ENCODE measurements around the gene SSR4. TPM values are rescaled to one million over a fixed set of nuclear protein-coding genes. Genes with fewer than 3 reads are reported as not detected.

The SSR4 gene
- total and polyA plus RNA-seq, 2 donors: 257 to 328 TPM

DNA sequence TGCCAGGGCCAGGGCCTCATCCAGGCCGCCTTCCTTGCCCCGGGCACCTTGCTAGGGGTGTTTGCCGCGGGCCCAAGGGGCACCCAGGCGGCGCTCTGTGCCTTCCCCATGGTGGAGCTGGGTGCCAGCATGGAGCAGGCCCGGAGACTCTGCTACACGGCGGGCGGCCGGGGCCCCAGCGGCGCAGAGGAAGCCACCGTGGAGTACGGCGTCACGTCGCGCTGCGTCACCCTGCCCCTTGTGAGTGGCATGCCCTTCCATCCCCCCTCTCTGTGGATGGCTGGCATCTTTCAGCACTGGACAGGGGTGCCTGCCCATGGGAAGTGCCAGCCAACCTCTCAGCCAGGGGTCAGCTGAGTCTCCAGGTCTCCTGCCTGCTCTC, 26.8 kb upstream of the SSR4 start:
- DNase-seq (ENCODE audit: low read depth in 6 of 9, low spot score in 9 of 9): no peak
- H3K36me3 ChIP-seq (ENCODE audit: control insufficient read depth in 2 of 2, insufficient read depth in 2 of 2, low read length in 1 of 2): no peaks in the 10 kb centered on the region
- 96% methylated on average over 20 of the region's 20 CpGs for WGBS
- H3K4me3 ChIP-seq (ENCODE audit: low read length in 2 of 2): no peak overlapping the region
- no peak overlapping the region for H3K27ac ChIP-seq (ENCODE audit: low read depth in 1 of 2, low read length in 1 of 2)
- H3K9me3 ChIP-seq (ENCODE audit: control insufficient read depth in 2 of 2, insufficient read depth in 1 of 2, low read length in 1 of 2): no peaks in the 10 kb centered on the region
- H3K4me1 ChIP-seq (ENCODE audit: control insufficient read depth in 2 of 2, insufficient read depth in 2 of 2, low read length in 2 of 2): peaks cover 0 to 8% of the 10 kb centered on the region in 2 donors
- H3K27me3 ChIP-seq (ENCODE audit: control insufficient read depth in 2 of 2, insufficient read depth in 1 of 2, low read length in 1 of 2): peaks cover 0 to 10% of the 10 kb centered on the region in 2 donors

DNA sequence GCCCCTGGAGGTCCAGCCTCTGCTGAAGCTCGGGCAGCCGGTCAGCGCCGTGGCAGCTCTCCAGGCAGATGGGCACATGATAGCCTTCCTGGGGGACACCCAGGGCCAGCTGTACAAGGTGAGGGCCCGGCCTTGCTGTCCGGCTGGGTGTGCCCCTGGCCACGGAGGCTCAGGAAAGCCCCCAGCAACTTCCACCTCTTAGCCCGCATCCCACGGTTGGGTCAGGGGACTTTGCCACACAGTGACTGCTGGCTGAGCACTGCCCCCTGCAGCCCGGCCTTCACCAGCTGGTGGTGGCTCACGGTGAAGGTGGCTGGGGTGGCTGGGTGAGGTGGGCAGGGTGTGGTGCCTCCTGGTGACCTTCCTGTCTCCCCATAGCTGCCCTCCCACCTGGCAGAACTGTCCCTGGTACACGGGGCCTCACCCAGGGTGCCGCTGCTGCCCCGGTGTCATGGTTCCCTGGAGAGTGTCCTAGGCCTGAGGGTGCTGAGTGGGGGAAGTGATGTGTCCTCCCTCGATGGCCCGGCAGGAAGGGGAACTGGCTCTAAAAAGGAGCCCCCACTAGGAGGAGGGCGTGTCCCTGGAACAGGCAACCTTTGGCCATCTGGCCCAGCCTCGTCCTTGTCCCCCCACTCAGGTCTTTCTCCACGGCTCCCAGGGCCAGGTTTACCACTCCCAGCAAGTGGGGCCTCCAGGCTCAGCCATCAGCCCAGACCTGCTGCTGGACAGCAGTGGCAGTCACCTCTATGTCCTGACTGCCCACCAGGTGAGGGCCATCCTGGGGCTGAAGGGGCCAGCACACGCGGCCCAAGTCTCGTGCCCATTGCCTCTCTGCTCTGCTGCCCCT, 25.9 kb upstream of the SSR4 start:
- Histone ChIP-seq H3K27me3 (ENCODE audit: control insufficient read depth in 2 of 2, insufficient read depth in 1 of 2, low read length in 1 of 2) (peaks cover 0 to 10% of the 10 kb centered on the region in 2 donors), H3K36me3 (ENCODE audit: control insufficient read depth in 2 of 2, insufficient read depth in 2 of 2, low read length in 1 of 2) (no peaks in the 10 kb centered on the region), H3K27ac (ENCODE audit: low read depth in 1 of 2, low read length in 1 of 2) (no peak overlapping the region), H3K4me1 (ENCODE audit: control insufficient read depth in 2 of 2, insufficient read depth in 2 of 2, low read length in 2 of 2) (peaks cover 0 to 8% of the 10 kb centered on the region in 2 donors), H3K9me3 (ENCODE audit: control insufficient read depth in 2 of 2, insufficient read depth in 1 of 2, low read length in 1 of 2) (no peaks in the 10 kb centered on the region), H3K4me3 (ENCODE audit: low read length in 2 of 2) (no peak overlapping the region)
- DNase-seq (ENCODE audit: low read depth in 6 of 9, low spot score in 9 of 9): no peak
- 89% methylated on average over 22 of the region's 22 CpGs for WGBS

DNA sequence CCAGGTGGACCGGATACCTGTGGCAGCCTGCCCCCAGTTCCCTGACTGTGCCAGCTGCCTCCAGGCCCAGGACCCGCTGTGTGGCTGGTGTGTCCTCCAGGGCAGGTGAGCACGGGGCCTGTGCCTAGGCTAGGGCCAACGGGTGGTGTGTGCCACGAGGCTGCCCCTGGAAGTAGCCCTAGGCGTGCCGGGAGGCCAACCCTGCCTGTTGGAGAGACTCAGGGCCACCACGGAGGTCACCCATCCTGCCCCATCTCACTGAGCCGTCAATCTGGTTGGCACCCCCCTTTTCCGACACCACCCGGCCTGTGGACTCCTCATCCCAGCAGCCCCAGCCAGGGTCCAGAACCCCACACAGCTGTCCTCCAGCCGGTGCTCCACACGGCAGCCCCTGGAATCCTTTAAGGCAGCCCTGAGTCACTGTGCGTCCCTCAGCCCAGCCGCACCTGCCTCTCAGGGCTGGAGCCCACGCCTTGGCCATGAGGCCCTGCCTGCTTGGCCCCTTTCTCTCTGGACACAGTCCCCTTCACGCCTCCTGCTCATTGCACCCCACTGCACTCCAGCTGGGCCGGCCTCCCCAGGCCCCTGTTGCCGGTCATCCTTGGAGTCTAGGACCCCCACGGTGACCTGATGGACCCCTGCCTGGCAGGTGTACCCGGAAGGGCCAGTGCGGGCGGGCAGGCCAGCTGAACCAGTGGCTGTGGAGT, 25.2 kb upstream of the SSR4 start:
- Histone ChIP-seq H3K4me1 (ENCODE audit: control insufficient read depth in 2 of 2, insufficient read depth in 2 of 2, low read length in 2 of 2) (peaks cover 0 to 8% of the 10 kb centered on the region in 2 donors), H3K27me3 (ENCODE audit: control insufficient read depth in 2 of 2, insufficient read depth in 1 of 2, low read length in 1 of 2) (peaks cover 0 to 10% of the 10 kb centered on the region in 2 donors), H3K9me3 (ENCODE audit: control insufficient read depth in 2 of 2, insufficient read depth in 1 of 2, low read length in 1 of 2) (no peaks in the 10 kb centered on the region), H3K36me3 (ENCODE audit: control insufficient read depth in 2 of 2, insufficient read depth in 2 of 2, low read length in 1 of 2) (no peaks in the 10 kb centered on the region), H3K27ac (ENCODE audit: low read depth in 1 of 2, low read length in 1 of 2) (no peak overlapping the region), H3K4me3 (ENCODE audit: low read length in 2 of 2) (no peak overlapping the region)
- DNase-seq (ENCODE audit: low read depth in 6 of 9, low spot score in 9 of 9): no peak
- WGBS: 93% methylated on average over 23 of the region's 23 CpGs

- Histone ChIP-seq H3K4me1 (ENCODE audit: control insufficient read depth in 2 of 2, insufficient read depth in 2 of 2, low read length in 2 of 2) (peaks cover 0 to 8% of the 10 kb centered on the region in 2 donors), H3K9me3 (ENCODE audit: control insufficient read depth in 2 of 2, insufficient read depth in 1 of 2, low read length in 1 of 2) (no peaks in the 10 kb centered on the region), H3K36me3 (ENCODE audit: control insufficient read depth in 2 of 2, insufficient read depth in 2 of 2, low read length in 1 of 2) (no peaks in the 10 kb centered on the region), H3K27me3 (ENCODE audit: control insufficient read depth in 2 of 2, insufficient read depth in 1 of 2, low read length in 1 of 2) (peaks cover 0 to 10% of the 10 kb centered on the region in 2 donors), H3K27ac (ENCODE audit: low read depth in 1 of 2, low read length in 1 of 2) (no peak overlapping the region), H3K4me3 (ENCODE audit: low read length in 2 of 2) (no peak overlapping the region)
- DNase-seq (ENCODE audit: low read depth in 6 of 9, low spot score in 9 of 9): no peak
- 95% methylated on average over 25 of the region's 25 CpGs for WGBS
Measured at GRCh38 chrX:153769865-153770600, 24.4 kb upstream of the SSR4 start.

DNA sequence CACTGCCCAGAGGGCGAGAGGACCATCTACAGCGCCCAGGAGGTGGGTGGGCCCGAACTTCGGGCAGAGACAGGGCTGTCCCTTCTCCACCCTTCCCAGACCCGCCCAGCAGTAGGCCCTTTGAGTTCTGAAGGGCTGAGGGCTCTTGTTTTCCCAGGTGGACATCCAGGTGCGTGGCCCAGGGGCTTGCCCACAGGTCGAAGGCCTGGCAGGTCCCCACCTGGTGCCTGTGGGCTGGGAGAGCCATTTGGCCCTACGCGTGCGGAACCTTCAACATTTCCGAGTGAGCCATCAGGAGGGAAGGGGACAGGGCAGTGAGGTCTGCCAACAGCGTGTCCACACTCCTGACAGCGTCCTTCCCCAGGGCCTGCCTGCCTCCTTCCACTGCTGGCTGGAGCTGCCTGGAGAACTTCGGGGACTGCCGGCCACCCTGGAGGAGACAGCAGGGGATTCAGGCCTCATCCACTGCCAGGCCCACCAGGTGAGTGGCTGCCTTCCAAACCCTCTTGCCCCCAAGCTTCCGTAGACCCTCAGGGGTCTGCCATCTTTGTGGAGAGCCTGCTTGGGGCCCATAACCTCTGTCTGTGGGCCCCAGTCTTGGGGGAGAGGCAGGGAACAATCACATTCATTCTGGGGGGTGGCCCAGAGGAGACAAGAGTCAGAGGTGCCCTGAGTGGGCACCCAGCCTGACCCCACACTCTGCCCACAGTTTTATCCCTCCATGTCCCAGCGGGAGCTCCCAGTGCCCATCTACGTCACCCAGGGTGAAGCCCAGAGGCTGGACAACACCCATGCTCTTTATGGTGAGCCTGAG, 23.7 kb upstream of the SSR4 start:
- no peak overlapping the region for H3K4me3 ChIP-seq (ENCODE audit: low read length in 2 of 2)
- no peak for DNase-seq (ENCODE audit: low read depth in 6 of 9, low spot score in 9 of 9)

GRCh38 chrX:153771415-153772315, 22.8 kb upstream of the SSR4 start:
- WGBS: 96% methylated on average over 37 of the region's 37 CpGs

More for the DNA sequence above, 23.7 kb upstream of the SSR4 start:
- Histone ChIP-seq H3K9me3 (ENCODE audit: control insufficient read depth in 2 of 2, insufficient read depth in 1 of 2, low read length in 1 of 2) (no peaks in the 10 kb centered on the region), H3K27me3 (ENCODE audit: control insufficient read depth in 2 of 2, insufficient read depth in 1 of 2, low read length in 1 of 2) (peaks cover 0 to 7% of the 10 kb centered on the region in 2 donors), H3K4me1 (ENCODE audit: control insufficient read depth in 2 of 2, insufficient read depth in 2 of 2, low read length in 2 of 2) (peaks cover 0 to 8% of the 10 kb centered on the region in 2 donors), H3K27ac (ENCODE audit: low read depth in 1 of 2, low read length in 1 of 2) (no peak overlapping the region), H3K36me3 (ENCODE audit: control insufficient read depth in 2 of 2, insufficient read depth in 2 of 2, low read length in 1 of 2) (no peaks in the 10 kb centered on the region)
- 97% methylated on average over 18 of the region's 18 CpGs for WGBS

DNA sequence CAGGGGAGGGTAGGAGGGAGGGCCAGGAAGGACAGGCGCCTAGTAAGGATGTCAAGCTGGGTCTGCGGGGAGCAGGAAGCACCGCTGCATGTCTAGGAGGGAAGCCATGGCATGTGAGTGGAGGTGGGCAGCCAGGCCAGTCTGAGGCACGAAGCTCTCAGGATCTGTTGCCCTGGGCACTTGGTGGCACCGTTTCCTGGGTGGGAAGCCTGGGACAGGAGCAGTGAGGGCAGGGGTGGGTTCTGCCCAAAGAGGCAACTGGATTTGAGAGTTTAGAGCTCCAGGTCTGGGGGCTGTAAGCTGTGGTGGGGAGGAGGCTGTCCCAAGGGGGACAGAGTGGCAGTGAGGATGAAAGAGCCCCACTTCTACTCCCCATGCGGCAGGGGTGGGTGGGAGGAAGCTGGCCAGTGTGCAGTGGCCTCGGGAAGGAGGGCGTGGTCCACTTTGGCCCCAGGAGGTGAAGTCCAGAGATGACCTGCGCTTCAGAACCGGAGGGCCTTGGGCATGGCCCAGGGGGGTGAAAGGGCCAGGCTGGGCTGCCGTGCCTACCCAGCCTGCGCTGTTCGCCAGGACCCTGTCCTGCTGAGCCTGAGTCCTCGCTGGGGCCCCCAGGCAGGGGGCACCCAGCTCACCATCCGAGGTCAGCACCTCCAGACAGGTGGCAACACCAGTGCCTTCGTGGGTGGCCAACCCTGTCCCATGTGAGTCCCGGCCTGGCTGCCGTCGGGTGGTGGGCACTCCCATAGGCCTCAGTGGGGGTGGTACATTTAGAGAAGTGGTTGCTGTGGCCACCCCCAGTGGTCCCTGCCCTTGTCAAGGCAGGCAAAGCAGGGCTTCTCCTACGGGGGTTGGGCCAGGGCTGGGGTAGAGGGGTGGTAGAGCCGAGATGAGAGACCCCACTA, 21.9 kb upstream of the SSR4 start:
- no peaks in the 10 kb centered on the region for H3K9me3 ChIP-seq (ENCODE audit: control insufficient read depth in 2 of 2, insufficient read depth in 1 of 2, low read length in 1 of 2)
- H3K27ac ChIP-seq (ENCODE audit: low read depth in 1 of 2, low read length in 1 of 2): no peak overlapping the region
- DNase-seq (ENCODE audit: low read depth in 6 of 9, low spot score in 9 of 9): no peak
- peaks cover 0 to 2% of the 10 kb centered on the region in 2 donors for H3K27me3 ChIP-seq (ENCODE audit: control insufficient read depth in 2 of 2, insufficient read depth in 1 of 2, low read length in 1 of 2)
- no peak overlapping the region for H3K4me3 ChIP-seq (ENCODE audit: low read length in 2 of 2)
- 91% methylated on average over 21 of the region's 21 CpGs for WGBS
- H3K36me3 ChIP-seq (ENCODE audit: control insufficient read depth in 2 of 2, insufficient read depth in 2 of 2, low read length in 1 of 2): no peaks in the 10 kb centered on the region
- H3K4me1 ChIP-seq (ENCODE audit: control insufficient read depth in 2 of 2, insufficient read depth in 2 of 2, low read length in 2 of 2): no peaks in the 10 kb centered on the region

More at GRCh38 chrX:153771415-153772315, 22.8 kb upstream of the SSR4 start:
- H3K27me3 ChIP-seq (ENCODE audit: control insufficient read depth in 2 of 2, insufficient read depth in 1 of 2, low read length in 1 of 2): peaks cover 0 to 2% of the 10 kb centered on the region in 2 donors
- no peaks in the 10 kb centered on the region for H3K36me3 ChIP-seq (ENCODE audit: control insufficient read depth in 2 of 2, insufficient read depth in 2 of 2, low read length in 1 of 2)
- no peaks in the 10 kb centered on the region for H3K9me3 ChIP-seq (ENCODE audit: control insufficient read depth in 2 of 2, insufficient read depth in 1 of 2, low read length in 1 of 2)
- H3K4me1 ChIP-seq (ENCODE audit: control insufficient read depth in 2 of 2, insufficient read depth in 2 of 2, low read length in 2 of 2): peaks cover 0 to under 1% of the 10 kb centered on the region in 2 donors
- no peak overlapping the region for H3K27ac ChIP-seq (ENCODE audit: low read depth in 1 of 2, low read length in 1 of 2)
- DNase-seq (ENCODE audit: low read depth in 6 of 9, low spot score in 9 of 9): no peak
- no peak overlapping the region for H3K4me3 ChIP-seq (ENCODE audit: low read length in 2 of 2)
